ENCODE data around the gene PCSK6.
"Not testable (repeated sequence)": the region's sequence is repeated elsewhere in the genome, so short reads cannot be mapped to it uniquely, and the experiment has no call there.

Gene PCSK6

DNA sequence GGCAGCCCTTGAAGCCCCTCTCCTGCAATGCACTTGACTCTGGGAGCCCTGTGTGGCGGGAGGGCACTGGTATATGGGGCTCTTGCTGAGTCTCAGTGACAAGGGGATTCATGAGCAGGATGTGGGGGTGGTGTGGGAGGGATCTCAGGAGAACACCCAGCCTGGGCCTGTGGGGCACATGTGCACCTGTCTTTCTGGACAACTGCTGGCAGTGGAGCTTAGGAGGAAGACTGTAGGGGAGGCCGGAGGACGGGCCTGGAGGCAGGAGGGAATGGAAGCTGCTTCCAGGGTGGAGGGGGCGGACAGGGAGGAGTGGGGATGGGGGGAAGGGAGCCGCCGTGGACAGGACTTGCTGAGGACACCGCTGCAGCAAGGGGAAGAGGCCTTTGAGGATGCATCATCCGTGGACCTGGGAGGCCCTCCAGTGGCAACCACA, 183.7 kb downstream of the PCSK6 start:
- no peak for DNase-seq

DNA sequence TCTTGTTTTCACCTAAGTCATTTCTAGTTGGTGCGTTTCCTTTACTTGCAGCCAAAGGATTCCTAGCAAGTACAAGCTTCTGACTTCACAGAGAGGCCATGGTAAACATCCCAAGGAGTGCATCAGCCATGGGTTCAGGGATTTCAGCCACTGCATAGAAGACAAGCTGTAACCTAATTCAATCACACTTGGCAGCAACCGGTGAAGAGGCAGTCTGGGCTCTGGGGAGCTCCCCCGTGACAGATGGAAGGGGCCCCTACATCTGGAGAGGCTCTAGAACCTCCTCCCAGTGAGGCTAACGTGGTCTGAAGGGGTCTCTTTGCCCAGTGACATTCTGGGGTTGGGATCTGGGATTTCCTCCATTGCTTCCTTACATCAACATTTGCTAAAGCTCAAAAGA, 186.1 kb downstream of the PCSK6 start:
- no peak for DNase-seq

DNA sequence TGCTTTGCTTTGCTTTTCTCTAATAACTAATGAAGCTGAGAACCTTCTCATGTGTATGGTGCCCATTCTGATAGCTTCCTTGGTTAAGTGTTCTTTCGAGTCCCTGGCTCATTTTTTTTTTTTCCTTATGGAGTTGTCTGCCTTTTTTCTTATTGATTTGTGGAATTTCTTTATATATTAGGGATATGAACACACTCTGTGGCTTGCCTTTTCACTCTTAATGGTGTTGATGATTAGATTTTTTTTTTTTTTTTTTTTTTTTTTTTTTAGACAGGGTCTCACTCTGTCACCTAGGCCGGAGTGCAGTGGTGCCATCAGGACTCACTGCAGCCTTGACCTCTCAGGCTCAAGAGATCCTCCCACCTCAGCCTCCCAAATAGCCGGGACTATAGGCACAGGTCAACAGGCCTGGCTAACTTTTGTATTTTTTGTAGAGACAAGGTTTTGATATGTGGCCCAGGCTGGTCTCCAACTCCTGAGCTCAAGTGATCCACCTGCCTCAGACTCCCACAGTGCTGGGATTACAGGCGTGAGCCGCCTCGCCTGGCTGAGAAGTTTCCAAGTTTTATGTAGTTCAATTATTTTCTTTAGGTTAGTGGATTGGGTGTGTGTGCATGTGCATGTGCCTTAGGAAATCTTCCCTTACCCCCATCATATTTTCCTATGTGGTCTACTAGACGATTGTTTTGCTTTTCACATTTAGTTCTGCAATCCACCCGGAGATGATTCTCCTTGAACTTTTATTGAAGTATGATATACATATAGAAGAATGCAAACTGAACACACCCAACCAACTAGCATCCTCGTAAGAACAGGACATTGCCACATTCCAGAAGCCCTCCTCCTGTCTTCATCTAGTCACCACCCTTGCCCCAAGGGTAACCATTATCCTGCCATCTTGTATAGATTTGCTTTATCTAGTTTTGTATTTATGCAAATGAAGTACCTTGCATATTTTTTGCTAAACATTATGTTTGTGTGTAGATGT, 192.8 kb downstream of the PCSK6 start:
- no peak for DNase-seq

DNA sequence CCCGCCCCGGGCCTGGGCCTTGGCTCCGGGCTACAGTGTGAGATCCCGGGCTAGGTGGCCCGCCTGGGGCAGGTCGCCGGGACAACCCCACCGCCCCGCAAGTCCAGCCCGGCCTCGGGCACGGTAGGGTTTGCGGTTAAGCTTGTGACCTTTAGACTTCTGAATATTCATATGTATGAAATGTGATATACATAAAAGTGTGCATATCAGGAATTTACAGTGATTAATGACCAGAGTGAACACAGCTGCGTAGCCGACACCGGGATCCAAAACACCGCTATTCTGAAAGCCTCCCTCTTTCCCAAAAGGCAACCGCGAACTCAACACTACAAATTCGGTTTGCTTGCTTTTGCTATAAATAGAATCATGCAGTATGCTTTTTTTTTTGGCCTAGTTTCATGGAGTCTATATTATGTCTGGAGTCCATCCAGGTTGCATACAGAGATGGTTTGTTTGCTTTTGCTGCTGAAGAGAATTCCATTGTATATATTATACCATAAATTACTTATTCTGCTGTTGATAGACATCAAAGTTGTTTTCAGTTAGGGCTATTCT, 193.8 kb downstream of the PCSK6 start:
- DNase-seq: no peak

DNA sequence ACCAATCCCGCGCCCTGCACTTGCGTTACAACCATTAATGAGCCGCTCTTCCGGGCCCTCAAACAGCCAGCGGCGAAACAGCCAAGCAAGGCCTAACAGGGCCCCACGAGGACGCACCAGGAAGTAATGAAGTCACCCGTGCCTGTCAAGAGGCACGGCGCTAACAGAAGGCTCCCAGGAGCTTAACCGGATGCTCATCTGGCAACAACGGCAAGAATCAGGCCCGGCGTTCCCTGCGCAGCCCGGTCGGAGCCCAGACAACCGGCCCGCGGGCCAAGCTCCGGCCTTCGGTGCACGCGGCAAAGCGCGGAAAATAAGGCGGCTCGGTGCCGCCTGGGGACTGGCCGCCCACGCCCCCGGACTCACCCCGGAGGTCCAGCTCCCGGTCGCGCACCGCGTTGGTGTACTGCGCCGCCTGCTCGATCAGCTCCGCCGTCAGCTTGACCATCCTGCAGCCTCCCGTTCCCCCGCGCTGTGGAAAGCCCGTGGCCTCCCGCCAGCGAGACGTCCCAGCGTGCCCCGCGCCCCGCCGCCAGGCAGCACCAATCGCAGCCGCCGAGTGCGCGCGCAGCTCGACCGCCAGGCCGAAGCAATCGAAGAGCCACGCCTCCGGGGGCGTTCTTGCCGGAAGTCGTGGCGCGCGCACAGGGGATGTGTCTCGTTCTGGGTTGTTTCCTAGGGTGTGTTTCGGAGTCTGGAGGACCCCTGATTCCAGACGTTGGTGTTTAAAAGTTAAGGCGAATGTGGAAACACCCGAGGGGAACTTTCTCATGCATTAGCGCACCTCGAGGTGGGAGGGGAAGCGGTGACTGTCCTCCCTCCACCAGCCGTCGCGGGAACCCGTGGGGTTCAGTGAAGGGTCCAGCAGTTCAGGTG, 194.5 kb downstream of the PCSK6 start, which contains the start of gene SNRPA1:
Gene SNRPA1 (minus strand): TSS at position 518 of the 876 bp plus-strand sequence. CDS start 70 bp downstream, at position 448.
- peak; percentile 82 for DNase-seq

DNA sequence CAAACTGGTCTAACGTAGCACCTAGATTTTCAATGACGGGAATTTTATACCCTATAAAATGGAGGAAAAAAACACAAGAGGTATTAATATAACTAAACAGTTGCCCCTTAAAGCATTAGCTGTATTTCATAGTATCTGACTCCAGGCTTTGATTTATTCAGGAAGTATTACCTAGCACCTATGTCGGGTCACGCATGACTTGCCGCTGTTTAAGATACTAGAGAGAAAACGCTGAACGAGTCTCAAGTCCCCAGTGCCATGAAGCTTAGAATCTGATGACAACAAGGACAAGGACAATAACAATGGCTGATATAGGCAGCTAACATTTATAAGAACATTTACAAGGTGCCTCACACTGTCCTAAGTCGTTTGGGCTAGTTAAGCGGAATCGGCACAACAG, 196.4 kb downstream of the PCSK6 start:
- no peak for DNase-seq

DNA sequence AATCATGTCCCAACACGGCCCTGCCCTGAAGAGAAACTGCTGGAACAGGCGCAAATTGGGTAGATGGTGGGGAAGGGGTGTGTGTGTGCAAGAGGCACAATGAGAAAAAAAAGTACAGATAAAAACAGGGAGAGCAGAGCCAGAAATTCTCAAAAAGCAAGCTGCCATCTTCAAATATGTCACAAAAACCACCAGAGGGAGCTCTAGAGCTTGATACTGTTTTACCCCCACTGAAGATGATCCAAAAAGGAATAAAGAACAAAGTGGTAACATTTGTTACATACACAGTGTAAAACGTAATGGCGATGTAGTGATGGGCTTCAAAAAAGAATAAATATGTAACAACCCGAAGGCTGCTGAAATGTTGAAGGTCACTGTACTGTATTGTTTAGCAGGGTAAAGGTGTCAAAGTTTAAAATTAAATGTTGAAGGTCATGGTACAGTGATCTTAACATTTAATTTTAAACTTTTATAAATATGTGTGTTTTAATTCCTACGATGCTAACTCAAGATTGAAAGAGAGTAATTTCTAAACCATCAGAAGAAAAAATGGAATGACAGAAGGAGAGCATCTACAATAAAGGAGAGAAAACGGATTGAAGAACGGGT, 200.5 kb downstream of the PCSK6 start:
- DNase-seq: no peak

DNA sequence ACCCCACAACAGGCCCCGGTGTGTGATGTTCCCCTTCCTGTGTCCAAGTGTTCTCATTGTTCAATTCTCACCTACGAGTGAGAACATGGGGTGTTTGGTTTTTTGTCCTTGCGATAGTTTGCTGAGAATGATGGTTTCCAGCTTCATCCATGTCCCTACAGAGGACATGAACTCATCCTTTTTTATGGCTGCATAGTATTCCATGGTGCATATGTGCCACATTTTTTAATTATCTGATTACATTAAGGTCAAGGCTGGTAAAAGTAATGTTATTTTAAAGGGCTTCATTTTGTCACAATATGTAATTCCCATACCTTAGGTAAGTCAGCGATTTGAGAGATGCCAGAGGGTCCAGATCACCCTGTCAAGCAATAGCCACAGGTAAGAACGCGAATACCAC, 202.2 kb downstream of the PCSK6 start:
- DNase-seq: not testable (repeated sequence)

DNA sequence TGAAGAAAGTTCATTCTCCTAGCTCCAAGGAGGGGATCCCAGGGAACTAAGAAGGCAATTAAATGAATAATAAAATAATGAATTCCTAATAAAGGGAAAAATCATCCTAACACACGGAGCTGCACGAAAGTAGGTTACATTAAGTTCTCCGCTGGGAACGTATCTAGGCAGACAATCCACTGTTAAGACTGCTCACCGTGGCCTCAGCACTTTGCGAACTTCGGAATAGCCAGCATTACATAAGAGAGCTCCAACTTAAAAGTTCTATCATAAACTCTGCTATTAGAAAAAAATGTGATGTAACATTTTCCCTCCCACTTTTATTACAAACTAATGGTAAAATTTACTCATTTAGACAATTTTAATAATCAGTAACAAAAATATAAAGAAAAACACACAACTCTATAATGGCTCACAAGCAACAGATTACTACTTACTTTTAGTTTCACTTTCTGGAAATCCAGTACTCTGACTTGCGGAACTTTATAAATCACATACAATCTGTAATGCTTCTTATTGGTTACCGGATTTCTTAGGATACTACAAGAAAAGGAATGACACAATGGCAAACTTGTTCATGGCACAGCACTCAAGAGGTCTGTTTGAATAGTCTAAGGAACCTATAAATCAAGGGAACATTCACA, 202.9 kb downstream of the PCSK6 start:
- no peak for DNase-seq

DNA sequence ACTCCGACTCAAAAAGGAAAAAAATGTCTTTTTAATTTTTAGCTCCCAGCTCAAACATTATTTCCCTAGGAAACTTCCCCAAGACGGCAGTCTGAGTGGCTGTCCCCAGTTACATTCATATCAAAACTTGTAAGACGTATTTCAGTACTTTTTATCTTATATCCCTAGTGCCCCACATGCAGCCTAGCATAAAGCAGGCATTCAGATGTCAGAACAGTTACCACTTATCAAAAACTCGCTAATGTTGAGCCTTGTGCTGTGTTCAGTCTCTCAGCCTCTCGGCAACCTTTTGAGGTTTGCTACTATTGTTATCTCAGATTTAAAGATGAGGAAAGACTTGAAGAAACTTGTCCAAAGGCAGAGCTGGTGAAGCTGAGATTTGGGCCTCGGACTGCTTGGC, 205.6 kb downstream of the PCSK6 start:
- no peak for DNase-seq

DNA sequence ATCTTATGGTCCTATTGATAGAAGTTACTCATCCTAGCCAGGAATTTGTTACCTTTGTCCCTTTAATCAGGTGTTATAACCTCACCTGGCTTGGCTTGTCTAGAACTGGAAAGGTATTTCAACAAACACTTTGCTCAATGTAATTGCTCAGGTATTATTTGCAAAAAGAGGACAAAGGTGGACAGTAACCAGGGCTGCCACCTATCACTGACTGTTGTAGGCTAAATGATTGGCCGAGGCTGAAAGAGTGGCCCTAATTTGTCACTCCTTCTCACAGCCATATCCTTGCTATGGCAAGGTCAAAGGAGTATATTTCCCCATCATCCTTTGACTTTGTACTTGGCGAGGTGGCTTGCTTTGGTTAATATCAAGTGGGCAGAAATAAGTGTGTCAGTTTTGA, 209.5 kb downstream of the PCSK6 start:
- DNase-seq: no peak

DNA sequence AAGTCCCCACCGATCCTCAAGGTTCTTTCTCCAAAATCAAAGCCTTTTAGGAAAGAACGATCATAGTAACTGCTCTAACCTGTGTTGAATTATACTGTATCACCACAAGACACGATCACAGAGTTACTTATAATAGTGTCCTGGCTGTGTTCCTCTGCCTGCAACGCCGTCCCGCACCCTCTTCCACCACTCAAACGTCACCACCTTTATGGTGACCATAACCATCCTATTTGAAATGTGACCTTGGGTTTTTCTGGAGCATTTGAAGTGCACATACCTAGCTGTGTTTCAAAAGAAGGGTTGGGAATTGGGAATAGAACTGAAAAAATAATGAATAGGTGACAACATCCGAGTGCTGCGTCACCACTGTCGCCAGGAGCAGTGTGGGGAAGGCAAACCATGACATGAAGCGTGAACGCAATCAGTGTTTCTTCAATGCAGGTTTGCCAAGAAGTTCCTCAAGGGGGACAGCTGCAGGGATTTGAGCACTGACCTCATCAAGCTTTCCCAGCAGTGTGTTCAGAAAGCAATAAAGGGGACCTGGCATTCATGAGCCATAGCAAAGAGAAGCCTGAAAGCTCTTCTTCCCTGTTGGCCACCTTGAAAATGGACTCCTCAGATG, 211.5 kb downstream of the PCSK6 start:
- DNase-seq: no peak

DNA sequence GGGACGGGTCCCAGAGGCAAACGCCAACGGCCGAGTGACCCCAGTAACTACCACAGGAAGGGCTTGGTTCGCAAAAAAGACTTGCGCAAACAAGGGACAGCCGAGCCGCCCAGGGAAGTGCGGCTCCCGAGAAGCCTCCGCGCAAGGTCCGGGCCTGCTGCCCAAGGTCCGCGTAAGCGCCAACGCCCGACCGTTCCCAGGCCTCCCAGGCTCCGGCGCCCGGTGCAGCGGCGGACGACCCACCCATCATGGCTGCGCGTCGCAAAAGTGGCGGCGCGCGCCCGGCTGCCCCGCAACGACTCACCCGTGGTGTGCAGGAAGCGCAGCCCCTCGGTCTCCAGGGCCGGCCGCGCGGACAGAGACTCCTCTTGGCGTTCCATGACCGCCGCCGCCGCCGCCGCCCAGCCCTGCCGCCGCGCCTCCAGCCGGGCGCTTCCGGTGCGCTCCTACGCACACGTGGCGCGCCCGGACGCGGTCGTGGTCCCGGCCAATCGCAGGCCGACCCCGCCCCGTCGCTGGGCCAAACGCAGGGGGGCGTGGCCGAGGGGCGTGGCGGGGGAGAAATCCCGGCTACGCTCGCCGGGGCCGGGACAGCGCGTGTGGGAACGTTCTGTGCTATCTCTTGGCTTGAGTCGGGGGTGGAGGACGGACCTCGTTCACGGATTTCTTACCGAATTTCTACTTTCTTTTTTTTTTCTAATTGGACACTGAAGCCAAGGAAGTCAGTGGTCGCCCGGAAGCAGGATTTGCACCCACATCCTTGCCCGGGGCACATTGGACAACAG, 212.3 kb downstream of the PCSK6 start, which contains the start of gene SELENOS:
Gene SELENOS (minus strand): TSS at position 448 of the 785 bp plus-strand sequence. CDS start 68 bp downstream, at position 380.
- peak; percentile 45 for DNase-seq

DNA sequence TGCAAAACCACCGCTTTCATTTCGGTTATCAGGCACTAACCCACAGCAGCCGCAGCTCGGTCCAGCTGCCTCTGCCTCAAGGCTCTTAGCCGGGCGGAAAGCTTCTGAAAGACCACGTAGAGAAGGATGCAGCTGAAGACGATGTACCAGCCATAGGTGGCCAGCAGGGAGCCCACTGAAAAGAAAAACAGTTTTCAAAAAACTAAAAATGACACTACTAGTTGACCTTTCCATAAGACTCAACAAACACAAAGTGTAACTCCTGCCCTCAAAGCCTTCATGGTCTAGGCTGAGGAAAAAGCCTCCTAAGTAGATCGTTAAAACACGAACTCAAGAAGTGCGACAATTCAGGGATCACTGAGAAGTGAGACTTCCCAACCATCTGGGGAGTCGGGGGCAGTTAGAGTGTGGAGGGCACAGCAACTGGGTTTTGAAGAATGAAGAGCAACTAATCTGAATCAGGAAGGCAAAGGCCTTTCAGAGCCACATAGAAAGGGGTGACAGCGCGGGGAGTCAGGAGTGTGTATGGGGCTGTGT, 212.9 kb downstream of the PCSK6 start:
- no peak for DNase-seq

DNA sequence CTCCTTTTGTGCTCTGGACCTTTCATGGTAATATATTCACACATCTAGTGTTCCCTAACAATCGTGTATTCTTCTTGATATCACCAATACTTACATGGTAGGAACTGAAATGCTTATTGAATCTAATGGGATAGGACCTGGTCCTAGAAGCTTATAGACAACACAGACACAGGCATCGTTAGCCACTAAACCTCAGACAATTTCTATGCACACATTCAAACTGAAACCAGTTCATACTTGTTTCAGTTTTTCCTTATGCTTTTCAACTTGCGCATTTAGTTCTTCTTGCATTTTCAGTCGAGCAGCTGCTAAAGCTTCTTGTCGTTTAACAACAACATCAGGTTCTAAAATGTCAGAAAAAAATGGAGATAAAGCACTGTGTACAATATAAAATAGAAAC, 214.5 kb downstream of the PCSK6 start:
- DNase-seq: no peak

DNA sequence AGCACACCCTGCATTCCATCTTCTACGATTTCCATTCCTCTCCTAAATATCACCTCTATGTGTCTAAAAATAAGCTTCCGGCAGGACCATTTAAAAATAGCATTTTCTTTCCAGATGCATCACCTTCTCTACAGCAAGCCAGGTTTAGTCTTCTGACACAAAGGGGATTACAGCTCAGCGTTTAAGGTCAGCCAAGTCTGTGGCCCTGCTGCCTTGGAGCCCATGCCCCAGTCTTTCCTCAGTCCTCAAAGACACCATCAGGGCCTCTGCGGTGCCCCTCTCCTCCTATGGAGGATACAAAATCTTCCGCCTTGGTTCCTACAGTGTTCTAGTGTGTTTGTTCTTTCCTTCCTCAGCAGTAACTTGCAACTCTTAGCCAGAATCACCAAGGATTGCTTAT, 216.0 kb downstream of the PCSK6 start:
- no peak for DNase-seq

DNA sequence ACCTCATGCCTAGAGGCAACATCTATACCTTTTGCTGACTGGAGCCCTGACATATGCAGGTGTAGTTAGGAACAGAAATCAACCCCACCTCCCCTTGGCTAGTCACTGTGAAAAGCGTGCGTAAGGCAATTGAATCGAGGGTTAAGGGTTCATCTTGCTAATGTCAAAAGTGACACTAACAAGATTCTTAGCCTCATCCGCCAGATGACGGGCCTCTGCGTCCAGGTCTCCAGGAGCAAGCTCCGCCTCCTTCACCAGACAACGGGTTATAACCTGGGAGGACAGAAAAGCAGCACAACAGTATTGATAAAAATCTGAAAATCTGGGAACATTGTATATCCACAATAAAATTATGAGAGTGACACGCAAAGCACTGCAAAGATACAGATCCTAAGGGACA, 216.9 kb downstream of the PCSK6 start:
- no peak for DNase-seq

DNA sequence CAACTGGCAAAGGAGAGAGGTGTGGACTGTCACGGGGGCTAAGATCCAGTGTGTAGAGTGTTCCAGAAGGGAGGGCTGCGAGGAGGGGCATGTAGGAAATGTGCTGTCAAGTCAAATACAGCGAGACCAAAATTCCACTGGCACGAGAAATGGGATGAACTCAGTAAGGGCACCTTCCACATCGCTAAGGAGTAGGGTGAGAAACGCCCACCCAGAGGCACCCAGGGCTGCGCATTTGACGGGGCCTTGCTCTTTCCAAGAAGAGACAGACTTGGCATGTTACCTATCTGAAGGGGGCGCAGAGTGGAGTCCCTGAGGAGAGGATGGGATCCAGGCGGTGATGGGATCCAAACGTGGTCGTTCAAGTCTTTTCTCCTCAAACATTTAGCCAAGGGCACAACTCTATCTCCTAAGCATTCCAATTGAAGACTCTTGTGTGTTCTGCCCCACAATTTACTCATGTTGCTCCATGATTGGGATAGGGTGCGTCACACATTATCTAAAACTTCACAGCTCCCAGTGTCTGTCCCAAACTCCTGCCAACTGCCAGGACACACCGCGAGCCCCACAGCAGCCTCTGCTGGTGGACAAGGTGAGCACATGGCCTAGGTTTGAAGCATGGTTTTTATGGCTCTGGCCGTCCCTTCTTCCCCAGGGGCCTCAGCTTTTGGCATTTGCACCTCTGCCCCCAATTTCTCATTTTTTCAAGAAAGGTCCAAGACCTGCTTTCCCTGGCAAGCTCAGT, 219.9 kb downstream of the PCSK6 start:
- DNase-seq: no peak

DNA sequence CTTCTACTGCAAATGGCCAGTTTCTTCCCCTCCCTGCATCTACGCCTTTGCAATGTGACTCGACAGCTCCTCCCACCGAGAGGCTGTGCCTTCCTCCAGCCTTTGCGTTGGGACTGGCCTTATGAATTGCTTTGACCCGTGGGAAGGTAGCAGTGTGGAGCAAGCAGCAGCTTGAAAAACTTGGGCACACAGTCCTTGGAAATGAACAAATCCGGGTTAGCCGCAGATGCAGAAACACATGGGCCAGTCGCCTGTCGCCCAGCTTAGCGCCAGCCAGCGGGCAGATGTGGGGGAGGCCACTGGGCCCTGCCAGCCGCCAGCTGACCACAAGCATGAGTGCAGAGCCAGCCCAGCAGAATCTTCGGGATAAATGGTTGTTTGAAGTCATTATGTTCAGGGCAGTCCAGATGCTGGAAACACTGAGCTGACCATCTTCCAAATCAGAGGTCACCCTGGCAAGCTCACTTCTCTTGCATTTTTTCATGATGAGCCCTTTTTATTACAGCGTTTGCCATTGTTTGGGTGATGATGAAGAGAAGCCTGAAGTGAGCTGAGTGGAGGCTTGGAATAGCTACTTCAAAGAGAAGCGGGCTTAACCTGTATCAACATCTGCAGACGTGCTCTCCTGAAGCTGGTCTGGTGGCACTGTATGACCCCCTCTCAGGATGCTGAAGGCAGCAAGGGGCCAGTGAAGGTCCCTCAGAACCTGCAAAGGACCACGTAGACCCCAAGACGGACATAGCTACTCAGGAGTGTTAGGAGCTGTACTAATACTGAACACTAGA, 222.0 kb downstream of the PCSK6 start:
- no peak for DNase-seq
